K562 (cell line): ENCODE measurements around the gene DLX6. TPM values are rescaled to one million over a fixed set of nuclear protein-coding genes. Genes with fewer than 3 reads are reported as not detected.

ENCODE experiments used
- ATAC-seq: fragments of 200-7000 bp; cut with Tn5 transposase; 3 replicates; pipeline ENCODE4 v1.9.1; 2020; ENCODE audit warnings: moderate library complexity
- BruUV-seq: library from RNA; stranded (reverse); fragments of 400-500 nt; replicated peaks from 2 replicates; lab custom pipeline; 2021; lab: Mats Ljungman, UMichigan
- CTCF ChIA-PET: fragments of 300-600 bp; formaldehyde crosslinking; extraction: SDS; loops from one replicate; lab custom pipeline; 2021; ENCODE audit warnings: low intra/inter-chr PET ratio; lab: Yijun Ruan, JAX
- POLR2A ChIA-PET: fragments of 300-600, 350-650 bp; sonication (Branson Sonifier 250); formaldehyde crosslinking; extraction: SDS; loops from one replicate; lab custom pipeline; 2021; ENCODE audit warnings: antibody characterized with exemption, inconsistent platforms; lab: Yijun Ruan, JAX
- DNase-seq, 4 experiments: peaks; one replicate each; pipeline versions ENCODE4 v3.0.0 to v3.0.0-alpha.2; 2011 to 2018; ENCODE audit warnings: low spot score in 3 of 4, mixed read lengths in 3 of 4; ENCODE audit errors: extremely low read depth in 1 of 4
- FAIRE-seq: peaks from 2 replicates; lab custom pipeline; 2011; peaks lifted over from hg19 to GRCh38; lab: Jason Lieb, UNC
- H2AFZ ChIP-seq: 2 replicates; pipeline ENCODE4 v1.6.0; 2011; ENCODE audit warnings: low read depth, low read length, control low read depth, inconsistent platforms
- H3K27ac ChIP-seq: fragments of 200-600 bp; 3 replicates; pipeline ENCODE4 v1.8.0; 2011; ENCODE audit warnings: low read depth, mild to moderate bottlenecking, control low read depth, inconsistent platforms, low read length, moderate library complexity, mixed read lengths; ENCODE audit errors: extremely low read depth
- H3K27me3 ChIP-seq, 2 experiments: fragments of 300-600 bp in 1 of 2; 2 replicates in 1 of 2; 3 replicates in 1 of 2; pipeline versions ENCODE4 v1.6.0 to v1.8.0; 2011; ENCODE audit warnings: inconsistent platforms in 2 of 2, low read length in 2 of 2, mild to moderate bottlenecking in 1 of 2, mixed read lengths in 1 of 2, moderate library complexity in 1 of 2; ENCODE audit not compliant: control insufficient read depth in 2 of 2, insufficient read depth in 2 of 2
- H3K36me3 ChIP-seq: fragments of 300-600 bp; 3 replicates; pipeline ENCODE4 v1.8.0; 2011; ENCODE audit warnings: mild to moderate bottlenecking, low read length, inconsistent platforms; ENCODE audit not compliant: control insufficient read depth, insufficient read depth
- H3K4me1 ChIP-seq, 2 experiments: fragments of 200-600 bp in 1 of 2; replicated peaks in 1 of 2; 2 replicates in 1 of 2; 3 replicates in 1 of 2; pipeline versions ENCODE4 v1.5.1 to v1.8.0; 2011; ENCODE audit warnings: inconsistent platforms in 2 of 2, low read length in 2 of 2, mild to moderate bottlenecking in 1 of 2, mixed read lengths in 1 of 2, moderate library complexity in 1 of 2; ENCODE audit not compliant: control insufficient read depth in 2 of 2, insufficient read depth in 2 of 2
- H3K4me2 ChIP-seq: 2 replicates; pipeline ENCODE4 v1.6.1; 2011; ENCODE audit warnings: low read length, control low read depth, inconsistent platforms, mixed read lengths; ENCODE audit not compliant: insufficient read depth
- H3K4me3 ChIP-seq: fragments of 200-600 bp; sonication (generic), shearing (Covaris generic); 2 replicates; pipeline ENCODE4 v1.5.1; 2016; ENCODE audit warnings: control low read depth, inconsistent platforms
- H3K79me2 ChIP-seq: fragments of 200-600 bp; 3 replicates; pipeline ENCODE4 v1.8.0; 2011; ENCODE audit warnings: low read length, inconsistent platforms; ENCODE audit not compliant: control insufficient read depth, insufficient read depth
- H3K9ac ChIP-seq, 2 experiments: 2 replicates each; pipeline versions ENCODE4 v1.6.0 to v1.6.1; 2011; ENCODE audit warnings: low read depth in 2 of 2, low read length in 2 of 2, control low read depth in 1 of 2, inconsistent platforms in 1 of 2, mild to moderate bottlenecking in 1 of 2, mixed read lengths in 1 of 2; ENCODE audit not compliant: insufficient read depth in 1 of 2
- H3K9me1 ChIP-seq: one replicate; pipeline ENCODE4 v1.6.0; 2011; ENCODE audit warnings: inconsistent platforms, mild to moderate bottlenecking, low read length, moderate library complexity; ENCODE audit not compliant: control insufficient read depth, insufficient read depth
- H3K9me3 ChIP-seq: replicated peaks from 2 replicates; pipeline ENCODE4 v1.5.1; 2011; ENCODE audit warnings: low read depth, low read length, inconsistent platforms; ENCODE audit not compliant: control insufficient read depth, insufficient read depth
- H4K20me1 ChIP-seq: replicated peaks from 2 replicates; pipeline ENCODE4 v1.6.1; 2011; ENCODE audit warnings: low read length, inconsistent platforms, mixed read lengths; ENCODE audit not compliant: control insufficient read depth, insufficient read depth
- CGGBP1 ChIP-seq: fragments of 250-450 bp; sonication (Bioruptor Pico); IDR thresholded peaks from 2 replicates; pipeline ENCODE4 v1.9.0; 2021; ENCODE audit warnings: mild to moderate bottlenecking
- CHD1 ChIP-seq: fragments of 200-600 bp; sonication (generic); IDR thresholded peaks from one replicate; pipeline ENCODE4 v1.6.1; 2012; ENCODE audit warnings: mild to moderate bottlenecking, moderate library complexity, low read length, inconsistent platforms
- DEAF1 ChIP-seq: fragments of 450-650 bp; formaldehyde crosslinking; IDR thresholded peaks from 2 replicates; pipeline ENCODE4 v1.4.0; 2020; ENCODE audit warnings: mild to moderate bottlenecking, moderate library complexity
- ELF4 ChIP-seq: fragments of 450-650 bp; formaldehyde crosslinking; IDR thresholded peaks from 2 replicates; pipeline ENCODE4 v1.4.0; 2022; ENCODE audit warnings: missing genetic modification characterization
- HNRNPLL ChIP-seq: fragments of 200-400 bp; formaldehyde crosslinking; IDR thresholded peaks from 2 replicates; pipeline ENCODE4 v1.6.1; 2017; ENCODE audit warnings: low read length, low read depth, mild to moderate bottlenecking; ENCODE audit not compliant: poor library complexity, severe bottlenecking
- L3MBTL2 ChIP-seq: fragments of 450-650 bp; IDR thresholded peaks from 2 replicates; pipeline ENCODE4 v1.6.1; 2016; ENCODE audit warnings: mild to moderate bottlenecking, moderate library complexity
- LCOR ChIP-seq: sonication (generic); formaldehyde crosslinking; IDR thresholded peaks from 2 replicates; pipeline ENCODE4 v1.8.0; 2022; ENCODE audit warnings: mild to moderate bottlenecking, missing genetic modification reagents
- NFE2 ChIP-seq: IDR thresholded peaks from 2 replicates; pipeline ENCODE4 v1.6.1; 2014; ENCODE audit warnings: antibody characterized with exemption, low read depth
- RBM25 ChIP-seq: fragments of 200-400 bp; formaldehyde crosslinking; IDR thresholded peaks from 2 replicates; pipeline ENCODE4 v1.6.1; 2018; ENCODE audit warnings: low read length, low read depth, moderate library complexity; ENCODE audit not compliant: severe bottlenecking
- SP1 ChIP-seq: sonication (generic); formaldehyde crosslinking; IDR thresholded peaks from 2 replicates; pipeline ENCODE4 v1.8.1; 2022; ENCODE audit warnings: mild to moderate bottlenecking, missing genetic modification reagents
- STAT5A ChIP-seq: IDR thresholded peaks from 2 replicates; pipeline ENCODE4 v1.6.1; 2012; ENCODE audit warnings: low read length, inconsistent platforms, borderline replicate concordance
- TAF9B ChIP-seq: fragments of 450-650 bp; IDR thresholded peaks from 2 replicates; pipeline ENCODE4 v1.6.1; 2018; ENCODE audit warnings: mild to moderate bottlenecking; ENCODE audit not compliant: partially characterized antibody
- ZBTB17 ChIP-seq: fragments of 450-650 bp; formaldehyde crosslinking; IDR thresholded peaks from 2 replicates; pipeline ENCODE4 v1.4.0; 2020; ENCODE audit warnings: mild to moderate bottlenecking
- ZBTB7A ChIP-seq: IDR thresholded peaks from 2 replicates; pipeline ENCODE4 v1.6.1; 2011; ENCODE audit warnings: low read depth, mild to moderate bottlenecking, low read length, moderate library complexity, borderline replicate concordance; ENCODE audit not compliant: control insufficient read depth
- ZNF23 ChIP-seq: fragments of 250-450 bp; sonication (Bioruptor Pico); IDR thresholded peaks from 2 replicates; pipeline ENCODE4 v1.4.0; 2020; ENCODE audit warnings: mild to moderate bottlenecking
- ZNF239 ChIP-seq: fragments of 250-450 bp; sonication (Bioruptor Pico); IDR thresholded peaks from 2 replicates; pipeline ENCODE4 v1.4.0; 2020; ENCODE audit warnings: mild to moderate bottlenecking
- ZNF444 ChIP-seq: fragments of 250-450 bp; sonication (Bioruptor Pico); IDR thresholded peaks from 2 replicates; pipeline ENCODE4 v1.4.0; 2020; ENCODE audit warnings: mild to moderate bottlenecking, moderate library complexity
- WGBS: fragments of 100-300 bp; shearing (Covaris generic); methylation state at CpG from one replicate; pipeline ENCODE4 v1.1.6; 2016; ENCODE audit warnings: low coverage, mixed read lengths; ENCODE audit not compliant: insufficient coverage; ENCODE audit errors: missing lambda C conversion rate; 5-methylcytosine and 5-hydroxymethylcytosine counted together
- in situ Hi-C: fragments of 300-500 bp; cut with MboI; formaldehyde crosslinking; loops from 4 replicates; pipeline ENCODE4 v1.15.0; 2018; ENCODE audit warnings: inconsistent platforms, mixed read lengths
- intact Hi-C: fragments of 100-400 bp; cut with micrococcal nuclease; formaldehyde crosslinking; loops from 2 replicates; pipeline ENCODE4 v1.14.2; 2022
- polyA plus RNA-seq, 8 experiments: library from polyadenylated mRNA; depleted of rRNA in 4 of 8; stranded (reverse) in 5 of 8; unstranded in 3 of 8; fragments of >200 nt; fragmentation: Nextera tagmentation in 2 of 8; fragmentation: Illumina TruSeq in 1 of 8; extraction: Ambion mirVana in 2 of 8; extraction: Trizol in 1 of 8; gene quantifications; 2 replicates each; pipeline versions ENCODE4 v1.2.1 to v1.2.3, GENCODE V29; 2011 to 2014; ENCODE audit warnings: inconsistent platforms in 1 of 8, missing spikeins in 1 of 8
- total RNA-seq, 7 experiments: library from RNA; depleted of rRNA in 6 of 7; stranded (reverse); fragments of >200 nt in 6 of 7; fragmentation: Illumina TruSeq in 2 of 7; extraction: Trizol in 2 of 7; gene quantifications; 2 replicates each; pipeline versions ENCODE4 v1.2.1 to v1.2.3, GENCODE V29; 2011 to 2021; ENCODE audit warnings: low replicate concordance in 1 of 7

DLX6 gene
- total and polyA plus RNA-seq, 9 of the 15 experiments (the other 6 are each of a cell fraction or from before 2014, with no cell fraction given) = not detected

DNA sequence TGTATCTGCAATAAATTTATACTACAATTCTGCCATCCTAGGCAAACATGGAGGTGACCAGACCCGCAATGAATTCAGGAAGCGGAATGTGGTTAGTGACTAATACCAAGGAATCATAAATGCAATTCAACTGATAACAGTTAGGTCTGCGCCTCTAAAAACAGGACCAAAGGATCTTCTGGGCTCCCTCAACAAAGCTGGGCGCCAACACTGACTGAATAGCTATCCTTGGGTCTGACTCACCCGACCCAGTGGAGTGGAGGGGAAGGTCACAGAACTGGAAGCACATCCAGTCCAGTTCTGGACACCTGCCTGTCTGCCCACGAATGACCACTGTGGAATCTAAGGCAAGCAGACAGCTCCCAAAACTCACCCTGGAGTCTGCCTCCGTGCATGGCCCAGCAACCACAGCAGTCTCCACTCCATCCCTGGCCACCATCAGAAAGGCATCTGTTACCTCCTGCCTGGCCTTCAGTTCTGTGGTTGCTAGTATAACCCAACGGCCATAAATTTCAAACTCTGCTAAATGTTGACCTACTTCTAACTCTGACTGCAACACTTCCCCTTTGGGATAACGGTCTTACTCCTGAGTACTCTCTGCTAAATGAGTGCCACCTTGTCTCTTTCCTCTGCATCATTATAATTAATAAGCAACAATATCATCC is 43.0 kb upstream of the DLX6 start:
- FAIRE-seq = no peak
- no peaks in the 10 kb centered on the region for H4K20me1 ChIP-seq
- CTCF ChIA-PET = no interaction called here

More for the DNA sequence above, 43.0 kb upstream of the DLX6 start:
- Histone ChIP-seq H3K36me3 (no peaks in the 10 kb centered on the region), H3K9me1 (no peaks in the 10 kb centered on the region), H3K27ac (no peak overlapping the region), H3K4me1 (no peaks in the 10 kb centered on the region), H3K9ac (no peak overlapping the region), H3K4me3 (no peak overlapping the region), H3K4me2 (no peak overlapping the region), H3K27me3 (0 out of 5 replicates have a peak, but pooled peaks cover 0 to 4% of the 10 kb centered on the region in 2 experiments), H3K9me3 (no peaks in the 10 kb centered on the region), H3K79me2 (no peaks in the 10 kb centered on the region), H2AFZ (no peak overlapping the region)
- TF ChIP-seq ZBTB17 (CRISPR knock-in tag) (no peak), ZNF444 (CRISPR knock-in tag) (no peak), SP1 (CRISPR knock-in tag) (no peak), RBM25 (no peak), HNRNPLL (no peak), ZBTB7A (no peak), NFE2 (no peak), DEAF1 (CRISPR knock-in tag) (no peak), ZNF239 (CRISPR knock-in tag) (no peak), L3MBTL2 (no peak), CHD1 (no peak), CGGBP1 (CRISPR knock-in tag) (no peak), LCOR (CRISPR knock-in tag) (no peak), STAT5A (no peak), ELF4 (CRISPR knock-in tag) (no peak), ZNF23 (CRISPR knock-in tag) (no peak), TAF9B (no peak)
- intact Hi-C loops (no loop called here), in situ Hi-C loops (no loop called here)
- POLR2A ChIA-PET = no interaction called here
- WGBS = 1% methylated on average over 9 of the region's 9 CpGs
- no peak for DNase-seq
- BruUV-seq = no TSS peak
- ATAC-seq = no peak
